Measurements from ENCODE around the gene MAML2.
A peak's percentile ranks its signal among the peaks of the same experiment; 100 is the strongest.

Gene MAML2

DNA sequence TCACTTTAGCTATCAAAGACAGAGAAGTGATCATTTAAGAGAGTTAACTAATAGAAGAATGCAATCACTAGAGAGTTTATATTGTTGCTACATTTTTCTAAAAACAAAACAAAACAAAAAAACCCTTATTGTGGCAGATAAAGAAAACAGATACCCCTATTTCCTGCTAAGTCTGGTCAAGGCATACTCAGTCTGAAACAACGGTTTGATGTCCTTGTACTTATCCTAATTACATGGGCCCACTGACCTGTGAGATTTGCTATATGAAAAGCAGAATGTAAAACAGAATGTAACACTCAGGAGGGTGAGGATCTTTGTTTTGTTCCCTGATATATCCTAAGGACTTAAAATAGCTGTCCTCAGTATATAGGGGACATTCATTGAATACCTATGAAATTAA, 24.6 kb downstream of the MAML2 start:
- no peak for DNase-seq (ENCODE audit: low spot score)

DNA sequence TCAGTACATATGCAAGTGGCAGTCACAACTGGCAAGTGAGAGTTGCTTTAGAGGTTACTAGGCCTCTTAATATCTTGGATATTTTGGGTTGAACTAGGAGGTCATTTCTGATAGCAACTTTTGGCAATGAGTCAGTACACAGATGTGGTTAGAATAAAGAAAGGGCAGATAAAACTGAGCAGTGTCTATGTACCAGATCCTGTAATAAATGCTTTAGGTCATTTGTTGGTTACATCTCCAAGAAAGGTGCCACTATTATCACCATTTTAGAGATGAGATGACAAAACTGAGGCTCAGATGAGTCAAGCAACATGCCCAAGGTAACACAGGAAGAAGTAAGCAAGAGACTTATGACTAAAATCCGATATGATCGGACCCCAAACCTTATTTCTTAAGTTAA, 25.0 kb downstream of the MAML2 start:
- DNase-seq (ENCODE audit: low spot score), result no peak

DNA sequence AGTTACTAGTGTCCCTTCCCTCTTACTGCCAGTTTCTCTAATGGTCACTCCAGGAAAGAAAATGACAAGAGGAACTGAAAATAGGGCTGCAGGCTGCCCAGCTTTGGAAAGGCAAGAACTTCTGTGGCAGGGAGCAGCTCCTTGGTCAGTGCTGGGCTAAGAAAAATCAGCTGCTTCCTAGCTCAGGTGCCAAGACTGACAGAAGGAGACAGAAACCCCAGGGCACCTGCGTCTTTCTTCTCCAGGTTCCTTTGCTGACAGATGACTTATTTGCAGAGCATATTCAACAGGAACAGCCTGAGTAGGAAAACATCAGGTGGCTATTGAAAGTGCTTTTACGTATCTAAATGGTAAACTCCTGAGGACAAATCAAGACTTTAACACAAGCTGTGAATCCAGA, 25.4 kb downstream of the MAML2 start:
- no peak for DNase-seq (ENCODE audit: low spot score)

DNA sequence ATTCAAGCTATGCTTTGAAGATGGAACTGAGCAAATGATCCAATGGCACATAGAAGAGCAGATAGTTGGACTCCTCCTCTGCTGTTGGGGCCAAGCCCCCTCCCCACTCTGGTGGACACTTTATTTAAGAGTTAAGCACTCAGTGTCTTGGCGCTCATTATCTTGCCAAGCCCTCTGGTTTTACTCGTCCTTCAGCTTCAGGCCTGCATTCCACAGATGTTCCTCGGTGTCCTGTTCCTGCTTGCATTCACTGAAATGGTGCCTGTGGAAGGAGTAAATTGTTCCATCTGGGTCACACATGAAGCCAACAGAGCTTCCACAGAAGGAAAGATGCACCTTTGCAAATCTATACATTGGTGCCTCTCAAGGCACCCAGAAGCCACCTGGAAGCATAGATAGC, 26.1 kb downstream of the MAML2 start:
- DNase-seq (ENCODE audit: low spot score), result no peak

DNA sequence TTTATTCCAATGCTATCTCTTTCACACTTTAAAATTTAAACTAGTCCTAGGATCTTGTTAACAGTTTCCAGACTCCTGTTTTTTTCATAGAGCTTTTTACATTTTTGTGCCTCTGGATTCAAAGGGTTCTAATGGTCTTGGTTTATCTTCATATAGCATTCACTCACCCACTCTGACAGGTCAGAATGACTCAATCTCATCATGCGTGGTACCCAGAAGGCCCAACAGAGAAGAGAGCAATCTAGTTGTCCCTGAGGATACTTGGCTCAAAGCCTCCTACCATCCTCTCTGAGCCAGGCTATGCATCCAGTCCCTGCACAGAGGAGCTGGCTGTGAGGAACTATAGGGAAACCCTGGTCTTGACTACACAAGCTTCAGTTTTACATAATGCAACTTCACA, 27.5 kb downstream of the MAML2 start:
- no peak for DNase-seq (ENCODE audit: low spot score)

DNA sequence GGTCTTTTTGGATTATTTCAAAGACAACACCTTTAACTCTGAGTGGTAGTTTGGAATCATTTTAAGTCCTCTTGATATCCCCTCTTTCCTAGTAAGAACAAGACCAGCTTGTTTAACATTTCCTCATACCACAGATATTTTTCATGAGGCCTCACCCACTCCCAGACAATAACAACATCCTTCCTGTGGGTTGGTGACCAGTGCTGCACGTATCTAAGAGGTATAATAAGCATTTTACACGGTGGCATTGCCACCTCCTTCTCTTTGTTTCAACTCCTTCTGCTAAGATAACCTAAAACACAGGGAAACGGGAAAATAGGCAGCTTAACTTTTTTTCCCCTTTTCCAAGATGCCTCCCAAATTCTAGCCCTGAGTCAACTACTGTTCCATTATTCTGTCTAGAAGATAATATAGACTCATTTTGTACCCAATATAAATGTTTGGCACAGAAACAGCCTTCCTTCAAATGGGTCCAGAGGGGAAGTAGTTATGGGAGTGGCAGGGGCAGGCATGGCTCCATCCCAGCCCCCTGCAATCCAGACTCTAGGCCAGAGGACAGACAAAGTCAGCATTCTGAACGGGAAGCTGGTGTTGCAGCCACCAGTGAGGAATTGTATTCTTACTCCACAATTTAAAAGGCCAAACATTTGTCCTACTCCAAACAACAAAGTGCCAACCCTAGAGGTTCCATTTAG, 28.5 kb downstream of the MAML2 start:
- no peak for DNase-seq (ENCODE audit: low spot score)

DNA sequence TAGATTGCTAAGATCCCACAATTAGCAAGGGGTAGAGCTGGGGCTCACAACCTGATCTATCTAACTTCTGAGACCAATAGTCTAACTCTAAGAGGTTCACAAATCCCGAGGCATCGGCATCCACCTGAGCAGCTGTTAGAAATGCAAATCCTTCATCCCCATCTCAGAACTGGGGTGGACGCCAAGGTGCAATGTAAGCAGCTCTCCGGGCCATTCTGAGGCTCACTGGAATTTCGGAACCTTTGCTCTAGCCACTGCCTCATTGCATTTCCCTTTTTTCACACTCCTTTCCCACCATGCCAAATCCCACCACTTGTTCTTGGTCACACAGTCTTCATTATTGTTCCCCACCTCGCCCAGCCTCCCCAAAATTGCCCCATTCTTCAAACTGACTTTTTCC, 29.8 kb downstream of the MAML2 start:
- DNase-seq (ENCODE audit: low spot score), result no peak

DNA sequence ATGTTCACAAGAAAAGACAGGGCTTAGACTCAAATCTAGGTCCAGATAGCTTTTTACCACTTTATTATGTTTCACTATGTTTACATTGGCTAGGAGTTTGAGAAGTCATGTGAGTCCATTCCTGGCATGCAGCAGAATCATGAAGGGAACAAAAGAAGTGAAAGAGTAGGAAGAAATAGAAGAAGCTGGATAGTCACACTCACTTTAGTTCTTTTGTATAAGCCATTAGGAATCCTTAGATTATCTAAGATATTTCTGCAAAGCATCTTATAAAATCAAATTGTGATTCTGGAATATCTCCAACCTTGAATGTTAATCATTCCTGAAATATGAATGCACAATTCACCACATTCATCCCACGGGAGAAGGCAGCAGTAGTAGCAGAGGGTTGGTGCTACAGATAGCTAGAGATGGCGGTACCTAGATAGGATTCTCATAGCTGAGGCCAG, 31.9 kb downstream of the MAML2 start:
- DNase-seq (ENCODE audit: low spot score), result no peak

DNA sequence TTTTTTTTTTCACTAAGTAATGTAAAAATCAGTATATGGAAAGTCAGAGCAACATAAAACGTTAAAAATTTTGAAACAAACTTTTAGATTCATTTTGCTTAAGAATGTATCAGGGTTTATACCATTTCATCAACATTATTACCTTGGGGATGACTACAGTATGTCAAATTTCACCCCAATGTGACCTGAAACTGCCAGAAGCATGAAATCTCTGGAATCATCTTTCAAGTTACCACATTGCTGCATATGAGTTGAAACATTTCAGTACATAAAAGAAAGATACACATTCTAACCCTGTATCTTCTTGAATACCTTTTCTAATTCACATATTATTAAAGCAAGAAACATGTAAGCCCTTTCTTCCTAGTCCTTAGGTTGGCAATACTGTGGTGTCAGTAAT, 32.8 kb downstream of the MAML2 start:
- DNase-seq (ENCODE audit: low spot score), result no peak

DNA sequence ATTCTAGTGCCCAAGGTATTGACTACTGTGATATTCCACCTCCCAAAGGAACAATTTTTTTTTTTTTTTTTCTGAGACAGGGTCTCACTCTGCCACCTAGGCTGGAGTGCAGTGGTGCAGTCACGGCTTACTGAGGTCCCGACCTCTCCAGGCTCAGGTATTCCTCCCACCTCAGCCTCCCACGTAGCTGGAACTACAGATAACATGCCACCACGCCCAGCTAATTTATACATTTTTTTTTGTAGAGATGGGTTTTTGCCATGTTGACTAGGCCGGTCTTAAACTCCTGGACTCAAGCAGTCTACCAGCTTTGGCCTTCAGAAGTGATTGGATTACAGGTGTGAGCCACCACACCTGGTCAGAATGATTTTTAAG, 33.4 kb downstream of the MAML2 start:
- no peak for DNase-seq (ENCODE audit: low spot score)

DNA sequence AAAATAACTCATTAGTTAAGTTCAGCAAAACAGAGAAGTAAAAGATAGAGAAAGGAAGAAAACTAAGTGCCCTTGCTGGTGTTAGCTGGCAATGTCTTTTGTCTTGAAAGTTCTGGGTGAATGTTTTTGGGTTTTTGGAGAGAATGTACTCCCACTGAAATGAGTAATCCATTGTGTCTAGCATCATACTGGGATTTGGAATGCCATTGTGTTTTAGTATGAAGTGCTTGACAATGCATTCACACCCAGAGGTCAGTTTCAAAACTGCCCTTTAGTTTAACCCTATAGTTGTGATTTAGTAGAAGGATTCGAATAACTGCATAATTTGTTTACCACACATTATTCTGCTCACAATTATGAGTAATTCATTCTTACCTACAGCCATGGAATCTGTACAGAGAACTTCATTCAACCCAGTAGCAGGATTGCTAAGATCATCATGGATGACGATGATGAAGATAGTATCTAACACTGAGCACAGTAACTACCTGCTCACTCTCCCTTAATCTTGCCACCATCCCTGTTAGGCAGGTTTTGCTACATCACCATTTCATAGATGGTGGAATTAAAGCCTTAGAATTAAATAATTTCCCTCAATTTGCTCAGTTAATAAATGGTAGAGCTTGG, 33.9 kb downstream of the MAML2 start:
- no peak for DNase-seq (ENCODE audit: low spot score)

DNA sequence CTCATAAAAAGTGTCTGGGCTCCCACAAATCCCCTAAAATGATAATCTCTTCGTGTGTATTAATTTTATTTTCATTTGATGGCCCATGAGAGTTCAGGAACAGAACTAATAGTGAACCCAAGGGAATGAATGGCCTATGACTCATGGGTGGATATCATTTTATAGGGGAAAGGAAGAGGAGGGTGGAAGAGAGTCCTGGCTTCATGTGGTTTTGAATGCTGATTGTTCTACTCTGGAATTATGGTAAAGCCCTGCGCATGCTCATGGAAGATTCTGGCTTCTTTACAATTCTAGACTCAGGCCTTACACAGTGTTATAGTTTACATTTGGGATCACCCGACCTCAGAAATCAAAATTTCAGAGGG, 35.2 kb downstream of the MAML2 start:
- no peak for DNase-seq (ENCODE audit: low spot score)

DNA sequence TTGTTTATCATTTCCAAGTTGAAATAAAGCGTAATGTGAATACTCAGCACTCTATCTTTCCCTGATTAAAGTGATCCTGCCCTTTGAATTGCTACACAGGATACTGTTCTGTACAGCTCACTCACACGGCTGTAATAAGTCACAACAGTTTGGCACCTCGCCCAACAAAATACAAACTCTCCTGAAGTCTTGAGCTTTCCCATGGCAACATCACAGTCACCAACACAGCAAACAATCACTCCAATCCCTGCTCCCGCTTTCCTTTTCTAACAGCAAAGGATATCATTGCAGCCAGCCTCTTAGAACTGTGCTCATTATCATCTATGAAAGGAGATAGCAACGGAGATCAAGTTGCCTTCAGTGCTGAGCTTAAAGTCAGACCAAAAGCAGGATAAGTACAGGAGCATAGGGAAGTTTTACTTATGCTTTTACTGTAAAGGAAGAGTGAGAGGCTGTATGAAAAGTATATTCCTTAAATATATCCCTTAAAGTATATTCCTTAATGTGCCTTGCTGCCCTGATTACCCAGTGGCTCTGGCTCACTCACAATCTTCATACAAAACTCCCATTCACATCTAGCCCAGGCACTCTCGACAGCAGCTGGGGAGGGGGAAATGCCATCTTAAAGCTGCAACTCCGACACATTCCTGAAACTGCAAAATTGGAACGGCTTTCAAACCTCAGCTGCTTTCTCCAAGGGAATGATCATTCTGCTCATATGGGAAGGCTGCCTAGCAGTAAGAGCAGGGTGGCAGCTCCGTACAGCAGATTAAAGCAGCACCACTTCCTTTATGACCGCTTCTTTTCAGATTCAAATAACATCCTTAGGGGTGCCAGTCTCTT, 35.8 kb downstream of the MAML2 start:
- DNase-seq (ENCODE audit: low spot score), result peak; percentile 73

DNA sequence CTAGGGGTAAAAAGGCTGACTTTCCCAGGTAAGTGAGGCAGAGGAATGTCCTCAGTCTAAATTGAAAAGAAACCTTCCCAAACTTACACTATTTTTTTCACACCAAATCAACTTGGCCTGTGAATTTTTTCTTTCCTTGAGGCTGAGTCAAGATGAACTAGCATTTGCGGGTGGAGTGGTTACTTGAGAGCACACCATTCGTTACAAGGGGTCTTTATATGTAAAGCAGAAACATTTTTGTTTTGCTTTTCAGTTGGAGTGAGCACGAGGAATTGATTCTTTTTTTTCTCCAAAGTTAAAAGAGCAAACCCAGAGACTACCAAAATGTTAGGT, 36.4 kb downstream of the MAML2 start:
- no peak for DNase-seq (ENCODE audit: low spot score)

DNA sequence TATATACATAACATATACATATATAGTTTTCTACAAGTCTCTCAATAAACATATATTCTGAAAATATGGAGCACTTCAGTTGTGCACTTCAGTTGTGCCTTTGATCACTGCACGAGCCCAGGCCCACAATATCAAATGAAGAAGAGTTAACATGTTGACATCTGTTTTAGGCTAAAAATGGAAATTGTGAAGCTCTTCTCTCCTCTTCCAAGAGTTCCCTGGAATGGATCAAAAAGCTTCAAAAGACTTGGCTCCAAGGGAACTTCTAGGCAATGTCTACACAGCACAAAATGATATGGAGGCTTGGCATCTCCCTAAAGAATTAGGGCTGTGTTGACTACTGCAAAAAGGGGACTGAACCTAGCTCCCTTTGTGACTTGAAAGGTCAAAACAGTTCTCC, 36.9 kb downstream of the MAML2 start:
- DNase-seq (ENCODE audit: low spot score), result no peak

DNA sequence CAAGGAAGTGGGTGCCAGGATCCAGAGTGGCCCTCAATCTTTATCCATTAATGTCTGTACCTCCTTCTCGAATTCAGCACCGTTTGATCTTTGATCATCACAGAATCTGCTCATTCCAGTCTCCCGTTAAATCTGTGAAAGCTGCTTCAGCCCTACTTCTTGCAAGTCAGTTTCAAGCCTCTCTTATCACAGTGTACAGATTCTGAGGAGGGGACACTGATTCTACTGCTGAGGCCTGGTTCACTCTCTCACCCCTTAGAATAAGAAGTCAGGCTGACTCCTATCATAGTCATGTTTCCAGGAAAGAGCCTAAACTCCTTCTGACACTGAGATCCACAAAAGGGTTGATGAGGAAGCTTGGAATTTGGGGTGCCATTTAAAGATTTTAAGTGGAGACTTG, 39.0 kb downstream of the MAML2 start:
- DNase-seq (ENCODE audit: low spot score), result no peak

DNA sequence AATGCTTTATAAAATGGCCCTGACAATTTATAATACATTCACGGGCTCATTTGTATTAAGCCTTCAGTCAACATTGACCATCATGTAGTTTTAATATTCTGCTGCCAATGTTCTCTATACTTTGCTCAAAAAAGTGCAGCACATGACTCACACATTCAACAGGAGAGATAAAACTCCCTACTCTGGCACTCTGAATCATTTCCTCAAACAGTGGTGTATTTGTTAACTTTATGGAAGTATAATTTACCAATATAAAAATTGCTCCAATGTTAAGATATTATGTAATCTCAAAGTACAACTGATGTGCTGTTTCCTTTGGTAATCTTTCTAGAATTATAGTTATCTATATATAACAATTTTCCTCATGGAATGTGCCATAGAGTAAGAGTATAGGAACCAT, 39.9 kb downstream of the MAML2 start:
- DNase-seq (ENCODE audit: low spot score), result no peak

DNA sequence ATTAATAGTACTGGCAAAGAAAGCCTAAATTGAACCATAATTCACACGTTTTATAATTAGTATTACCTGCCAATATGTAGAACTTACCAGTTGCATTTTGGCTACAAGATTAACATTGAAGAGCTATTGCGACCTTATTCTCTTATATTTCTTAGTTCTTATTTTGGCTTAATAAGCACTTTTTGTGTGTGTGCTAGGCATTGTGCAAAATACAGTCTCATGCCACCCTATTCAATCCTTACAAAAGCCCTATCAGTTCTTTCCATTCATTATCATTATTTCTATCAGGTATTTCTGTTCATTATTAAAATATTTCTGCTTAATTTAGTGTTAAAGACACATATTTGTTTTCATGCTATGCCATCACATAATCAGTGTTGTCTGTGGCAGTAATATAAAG, 41.2 kb downstream of the MAML2 start:
- no peak for DNase-seq (ENCODE audit: low spot score)

DNA sequence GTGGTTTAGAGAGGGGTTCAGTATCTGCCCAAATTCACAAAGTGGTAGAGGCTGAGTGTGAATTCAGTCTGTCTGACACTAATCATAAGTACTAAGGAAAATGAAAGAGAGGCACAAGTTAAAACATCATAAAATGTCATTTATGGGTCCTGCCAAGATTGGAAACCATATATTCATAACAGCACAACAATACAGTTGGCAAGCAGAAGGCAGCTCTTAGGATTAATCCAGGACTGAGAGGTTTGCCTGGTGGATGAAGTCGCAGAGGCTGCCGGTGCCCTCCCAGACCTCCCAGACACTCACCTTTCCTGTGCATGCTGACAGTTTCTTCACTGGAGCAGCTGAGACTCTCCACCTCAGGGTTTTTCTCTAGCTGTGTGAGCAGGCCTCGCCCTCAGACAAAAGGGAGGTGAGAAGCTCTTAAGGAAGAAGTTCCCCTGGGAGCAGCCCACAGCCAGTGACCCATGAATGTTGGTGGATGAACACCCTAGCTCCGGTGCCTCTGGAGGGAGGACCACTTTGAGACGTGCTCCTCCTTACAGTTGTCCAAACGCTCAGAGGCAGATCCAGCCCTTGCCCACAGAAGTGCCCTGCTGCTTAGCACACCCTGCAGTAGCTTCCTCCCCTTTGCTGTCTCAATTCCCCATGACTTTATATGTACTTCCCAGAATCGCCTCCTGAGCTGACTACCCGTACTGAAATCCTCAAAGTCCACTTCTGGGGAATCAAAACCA, 43.7 kb downstream of the MAML2 start:
- DNase-seq (ENCODE audit: low spot score), result no peak

DNA sequence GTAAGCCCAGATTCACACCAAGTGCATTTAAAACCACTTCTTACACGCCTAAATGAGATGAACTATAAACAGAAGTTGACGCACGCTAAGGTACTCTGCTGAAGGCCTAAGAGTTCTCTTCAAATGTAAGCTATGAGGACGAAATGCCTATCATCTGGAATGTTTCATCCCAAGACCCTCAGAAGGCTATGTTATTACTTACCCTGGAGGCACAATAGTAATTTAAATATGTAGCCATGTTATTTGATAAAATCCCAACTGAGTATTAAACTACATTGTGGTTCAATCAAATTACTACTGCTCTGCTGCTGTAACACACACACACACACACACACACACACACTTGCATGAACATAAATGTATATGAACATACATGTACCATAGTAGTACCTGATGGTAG, 47.6 kb downstream of the MAML2 start:
- DNase-seq (ENCODE audit: low spot score), result no peak

DNA sequence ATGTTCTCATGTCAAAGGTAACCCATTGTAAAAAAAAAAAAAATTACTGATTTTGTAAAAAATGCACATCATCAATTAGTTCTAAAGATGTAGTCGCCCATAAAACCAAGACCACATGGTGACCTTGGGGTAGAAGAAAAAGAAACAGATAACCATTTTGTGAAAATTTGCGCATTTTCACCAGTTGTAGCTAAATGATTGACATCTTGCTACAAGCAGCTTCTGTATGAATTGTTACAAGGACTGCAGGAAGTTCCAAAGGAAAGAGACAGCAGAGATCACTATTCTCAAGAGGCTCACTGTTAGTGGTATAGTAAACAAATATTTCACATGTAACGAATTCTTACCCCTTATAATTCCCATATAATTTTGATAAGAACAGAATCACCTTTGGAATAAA, 48.7 kb downstream of the MAML2 start:
- DNase-seq (ENCODE audit: low spot score), result no peak

DNA sequence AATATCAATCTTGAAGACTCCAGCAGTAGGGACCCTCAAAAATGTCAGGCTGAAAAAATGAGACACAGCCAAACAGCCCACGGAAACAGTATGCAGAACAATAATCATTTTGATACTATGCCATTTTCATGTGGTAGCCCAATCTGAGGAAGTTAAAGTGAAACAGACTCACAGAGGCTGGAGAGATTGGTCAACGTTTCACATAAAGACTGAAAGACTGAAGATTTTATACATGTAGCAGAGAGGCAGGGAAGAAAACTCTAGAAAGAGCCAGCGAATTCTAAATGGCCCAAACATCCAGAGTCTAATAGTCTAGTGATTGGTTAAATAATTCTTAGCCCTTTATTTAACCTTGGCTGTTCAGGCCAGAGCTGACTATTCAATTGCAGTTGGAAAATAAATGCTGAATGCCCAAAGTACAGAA, 49.4 kb downstream of the MAML2 start:
- no peak for DNase-seq (ENCODE audit: low spot score)

DNA sequence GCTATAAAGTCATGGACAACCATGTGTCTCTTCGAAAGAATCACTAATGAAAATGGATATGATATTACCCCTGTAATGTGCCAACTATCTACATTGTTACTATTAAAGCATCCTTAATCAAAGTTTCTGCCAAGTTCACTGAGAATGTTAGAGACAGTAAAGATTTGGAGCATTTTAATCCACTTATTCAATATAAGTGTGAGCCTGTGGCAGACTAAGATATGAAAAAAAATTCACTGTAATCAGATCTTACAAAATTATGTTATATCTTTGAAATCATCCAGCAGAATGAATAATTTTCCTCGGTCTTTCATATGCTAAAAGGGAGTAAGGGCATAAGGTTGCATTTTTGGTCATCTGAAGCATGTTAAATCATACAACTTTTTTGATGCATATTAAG, 49.9 kb downstream of the MAML2 start:
- no peak for DNase-seq (ENCODE audit: low spot score)

All from left forelimb (tissue), 1 donor.